K562 (cell line): ENCODE data around the gene STIM1. TPM values are rescaled to one million over a fixed set of nuclear protein-coding genes. Genes with fewer than 3 reads are reported as not detected.

Experiments
- ARID1B ChIP-seq: fragments of 450-650 bp; IDR thresholded peaks from 2 replicates; pipeline ENCODE4 v1.6.1; 2016; ENCODE audit warnings: antibody characterized with exemption, mild to moderate bottlenecking, inconsistent platforms
- BDP1 ChIP-seq: IDR thresholded peaks from 3 replicates; pipeline ENCODE4 v1.6.1; 2011; ENCODE audit not compliant: insufficient read length, insufficient read depth
- EHMT2 ChIP-seq: fragments of 450-650 bp; IDR thresholded peaks from 2 replicates; pipeline ENCODE4 v1.6.1; 2018; ENCODE audit warnings: antibody characterized with exemption
- FOXJ2 ChIP-seq: fragments of 200-800 bp; sonication (Bioruptor generic); IDR thresholded peaks from 2 replicates; pipeline ENCODE4 v1.6.1; 2016; ENCODE audit warnings: missing genetic modification characterization, missing compliant biosample characterization
- KLF6 ChIP-seq: fragments of 250-450 bp; sonication (Bioruptor Pico); IDR thresholded peaks from 2 replicates; pipeline ENCODE4 v1.4.0; 2020; ENCODE audit warnings: mild to moderate bottlenecking, moderate library complexity, borderline replicate concordance
- NBN ChIP-seq: fragments of 450-650 bp; IDR thresholded peaks from 2 replicates; pipeline ENCODE4 v1.6.1; 2016; ENCODE audit warnings: low read depth, mild to moderate bottlenecking
- PTBP1 ChIP-seq: fragments of 200-400 bp; formaldehyde crosslinking; IDR thresholded peaks from 2 replicates; pipeline ENCODE4 v1.6.1; 2017; ENCODE audit warnings: low read depth, low read length
- RFX5 ChIP-seq: IDR thresholded peaks from 2 replicates; pipeline ENCODE4 v1.6.1; 2011; ENCODE audit warnings: low read depth, mild to moderate bottlenecking, improper control_type of control experiment, low read length
- RUNX1 ChIP-seq: sonication (generic); IDR thresholded peaks from 2 replicates; pipeline ENCODE4 v1.6.1; 2016; ENCODE audit warnings: antibody characterized with exemption, low read depth
- SIX5 ChIP-seq, 2 experiments: IDR thresholded peaks; 2 replicates each; pipeline ENCODE4 v1.6.1; 2011; ENCODE audit warnings: low read length in 2 of 2, borderline replicate concordance in 1 of 2, low read depth in 1 of 2, mild to moderate bottlenecking in 1 of 2, moderate library complexity in 1 of 2; ENCODE audit not compliant: insufficient read depth in 1 of 2
- SMAD1 ChIP-seq: fragments of 150-350 bp; IDR thresholded peaks from 2 replicates; pipeline ENCODE4 v1.6.1; 2014; ENCODE audit warnings: low read length, low read depth; ENCODE audit not compliant: partially characterized antibody
- SMARCA4 ChIP-seq: fragments of 450-650 bp; IDR thresholded peaks from 2 replicates; pipeline ENCODE4 v1.6.1; 2016
- TBL1XR1 ChIP-seq, 2 experiments: IDR thresholded peaks; 2 replicates each; pipeline ENCODE4 v1.6.1; 2012; ENCODE audit warnings: improper control_type of control experiment in 2 of 2, low read length in 2 of 2, mild to moderate bottlenecking in 1 of 2
- TRIM24 ChIP-seq, 2 experiments: fragments of 450-650 bp; IDR thresholded peaks; 2 replicates each; pipeline ENCODE4 v1.6.1; 2016
- ZFP30 ChIP-seq: fragments of 250-450 bp; sonication (Bioruptor Pico); IDR thresholded peaks from 2 replicates; pipeline ENCODE4 v1.8.0; 2022; ENCODE audit warnings: moderate library complexity, mild to moderate bottlenecking, inconsistent platforms, borderline replicate concordance
- ZNF444 ChIP-seq: fragments of 250-450 bp; sonication (Bioruptor Pico); IDR thresholded peaks from 2 replicates; pipeline ENCODE4 v1.4.0; 2020; ENCODE audit warnings: mild to moderate bottlenecking, moderate library complexity
- ZNF668 ChIP-seq: fragments of 250-450 bp; sonication (Bioruptor Pico); IDR thresholded peaks from 2 replicates; pipeline ENCODE4 v1.8.0; 2022; ENCODE audit warnings: mild to moderate bottlenecking, inconsistent platforms
- ZNF79 ChIP-seq: fragments of 250-450 bp; sonication (Bioruptor Pico); IDR thresholded peaks from 2 replicates; pipeline ENCODE4 v1.4.0; 2020; ENCODE audit warnings: low read depth, mild to moderate bottlenecking, moderate library complexity
- polyA plus RNA-seq, 8 experiments: library from polyadenylated mRNA; depleted of rRNA in 4 of 8; stranded (reverse) in 5 of 8; unstranded in 3 of 8; fragments of >200 nt; fragmentation: Nextera tagmentation in 2 of 8; fragmentation: Illumina TruSeq in 1 of 8; extraction: Ambion mirVana in 2 of 8; extraction: Trizol in 1 of 8; gene quantifications; 2 replicates each; pipeline versions ENCODE4 v1.2.1 to v1.2.3, GENCODE V29; 2011 to 2014; ENCODE audit warnings: inconsistent platforms in 1 of 8, missing spikeins in 1 of 8
- total RNA-seq, 7 experiments: library from RNA; depleted of rRNA in 6 of 7; stranded (reverse); fragments of >200 nt in 6 of 7; fragmentation: Illumina TruSeq in 2 of 7; extraction: Trizol in 2 of 7; gene quantifications; 2 replicates each; pipeline versions ENCODE4 v1.2.1 to v1.2.3, GENCODE V29; 2011 to 2021; ENCODE audit warnings: low replicate concordance in 1 of 7
- TF ChIP-seq, protein P1 (sequence below), 2 experiments: fragments of 450-650 bp; IDR thresholded peaks; 2 replicates each; pipeline ENCODE4 v1.6.1; 2018; ENCODE audit warnings: mild to moderate bottlenecking in 2 of 2, low read depth in 1 of 2; ENCODE audit not compliant: partially characterized antibody in 2 of 2
- TF ChIP-seq, protein P2 (sequence below), 2 experiments: IDR thresholded peaks; 2 replicates each; pipeline ENCODE4 v1.6.1; 2011; ENCODE audit warnings: borderline replicate concordance in 1 of 2, control low read depth in 1 of 2, low read depth in 1 of 2, low read length in 1 of 2, mild to moderate bottlenecking in 1 of 2, mixed read lengths in 1 of 2, moderate library complexity in 1 of 2; ENCODE audit not compliant: insufficient read depth in 1 of 2, insufficient read length in 1 of 2, poor library complexity in 1 of 2, severe bottlenecking in 1 of 2; ENCODE audit errors: extremely low read depth in 1 of 2
- TF ChIP-seq, protein P3 (sequence below): fragments of 250-450 bp; sonication (Bioruptor Pico); IDR thresholded peaks from 2 replicates; pipeline ENCODE4 v1.5.0; 2022; ENCODE audit warnings: mild to moderate bottlenecking

Gene STIM1
- total and polyA plus RNA-seq, 9 of the 15 experiments (the other 6 are each of a cell fraction or from before 2014, with no cell fraction given) = 7.7 to 50.5 (median 22.5) TPM

DNA sequence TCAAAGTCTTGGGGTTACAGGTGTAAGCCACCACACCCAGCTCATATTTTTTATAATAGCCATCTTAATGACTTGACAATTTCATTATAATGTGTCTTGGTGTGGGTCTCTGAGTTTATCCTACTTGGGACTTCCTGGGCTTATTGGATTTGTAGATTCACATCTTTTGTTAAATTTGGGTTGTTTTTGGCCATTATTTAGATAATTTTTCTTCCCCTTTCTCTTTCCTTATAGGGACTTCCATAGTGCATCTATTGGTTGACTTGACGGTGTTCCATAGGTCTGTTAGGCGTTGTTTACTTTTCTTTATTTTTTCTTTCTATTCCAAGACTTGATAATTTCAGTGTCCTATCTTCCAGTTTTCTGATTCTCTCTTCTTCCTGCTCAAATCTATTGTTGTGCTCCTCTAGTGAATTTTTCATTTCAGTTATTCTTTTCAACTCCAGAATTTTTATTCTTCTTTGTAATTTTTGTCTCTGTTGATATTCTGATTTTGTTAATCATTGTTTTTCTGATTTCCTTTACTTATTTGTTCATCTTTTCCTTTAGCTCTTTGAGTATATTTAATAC is 284.7 kb downstream of the STIM1 start (continued):
- no peak for TF ChIP-seq KLF6 (CRISPR knock-in tag)
- TF ChIP-seq EHMT2 = no peak
- TF ChIP-seq ZNF79 (CRISPR knock-in tag) = no peak
- no peak for TF ChIP-seq PTBP1
- no peak for TF ChIP-seq ZNF668
- peak; percentile 77; the same call in 1 of the 2 replicates for TF ChIP-seq NBN
- TF ChIP-seq RFX5 = no peak
- no peak for TF ChIP-seq SIX5 (IDR thresholded peaks at IDR 0.05; ENCODE audit: borderline replicate concordance in 1 of 2, insufficient read depth in 1 of 2, low read depth in 1 of 2, low read length in 2 of 2)
- peak; percentile 86 to 93 for TF ChIP-seq TRIM24 (IDR thresholded peaks at IDR 0.05)
- TF ChIP-seq ZNF444 (CRISPR knock-in tag) = no peak
- TF ChIP-seq, protein P1, sequence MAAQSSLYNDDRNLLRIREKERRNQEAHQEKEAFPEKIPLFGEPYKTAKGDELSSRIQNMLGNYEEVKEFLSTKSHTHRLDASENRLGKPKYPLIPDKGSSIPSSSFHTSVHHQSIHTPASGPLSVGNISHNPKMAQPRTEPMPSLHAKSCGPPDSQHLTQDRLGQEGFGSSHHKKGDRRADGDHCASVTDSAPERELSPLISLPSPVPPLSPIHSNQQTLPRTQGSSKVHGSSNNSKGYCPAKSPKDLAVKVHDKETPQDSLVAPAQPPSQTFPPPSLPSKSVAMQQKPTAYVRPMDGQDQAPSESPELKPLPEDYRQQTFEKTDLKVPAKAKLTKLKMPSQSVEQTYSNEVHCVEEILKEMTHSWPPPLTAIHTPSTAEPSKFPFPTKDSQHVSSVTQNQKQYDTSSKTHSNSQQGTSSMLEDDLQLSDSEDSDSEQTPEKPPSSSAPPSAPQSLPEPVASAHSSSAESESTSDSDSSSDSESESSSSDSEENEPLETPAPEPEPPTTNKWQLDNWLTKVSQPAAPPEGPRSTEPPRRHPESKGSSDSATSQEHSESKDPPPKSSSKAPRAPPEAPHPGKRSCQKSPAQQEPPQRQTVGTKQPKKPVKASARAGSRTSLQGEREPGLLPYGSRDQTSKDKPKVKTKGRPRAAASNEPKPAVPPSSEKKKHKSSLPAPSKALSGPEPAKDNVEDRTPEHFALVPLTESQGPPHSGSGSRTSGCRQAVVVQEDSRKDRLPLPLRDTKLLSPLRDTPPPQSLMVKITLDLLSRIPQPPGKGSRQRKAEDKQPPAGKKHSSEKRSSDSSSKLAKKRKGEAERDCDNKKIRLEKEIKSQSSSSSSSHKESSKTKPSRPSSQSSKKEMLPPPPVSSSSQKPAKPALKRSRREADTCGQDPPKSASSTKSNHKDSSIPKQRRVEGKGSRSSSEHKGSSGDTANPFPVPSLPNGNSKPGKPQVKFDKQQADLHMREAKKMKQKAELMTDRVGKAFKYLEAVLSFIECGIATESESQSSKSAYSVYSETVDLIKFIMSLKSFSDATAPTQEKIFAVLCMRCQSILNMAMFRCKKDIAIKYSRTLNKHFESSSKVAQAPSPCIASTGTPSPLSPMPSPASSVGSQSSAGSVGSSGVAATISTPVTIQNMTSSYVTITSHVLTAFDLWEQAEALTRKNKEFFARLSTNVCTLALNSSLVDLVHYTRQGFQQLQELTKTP (IDR thresholded peaks at IDR 0.05; ENCODE audit: low read depth in 1 of 2, partially characterized antibody in 2 of 2) = peak in 1 of 2 experiments; percentile 60
- TF ChIP-seq, protein P2, sequence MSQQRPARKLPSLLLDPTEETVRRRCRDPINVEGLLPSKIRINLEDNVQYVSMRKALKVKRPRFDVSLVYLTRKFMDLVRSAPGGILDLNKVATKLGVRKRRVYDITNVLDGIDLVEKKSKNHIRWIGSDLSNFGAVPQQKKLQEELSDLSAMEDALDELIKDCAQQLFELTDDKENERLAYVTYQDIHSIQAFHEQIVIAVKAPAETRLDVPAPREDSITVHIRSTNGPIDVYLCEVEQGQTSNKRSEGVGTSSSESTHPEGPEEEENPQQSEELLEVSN (IDR thresholded peaks at IDR 0.05; ENCODE audit: borderline replicate concordance in 1 of 2, extremely low read depth in 1 of 2, insufficient read depth in 1 of 2, insufficient read length in 1 of 2, low read depth in 1 of 2, low read length in 1 of 2, poor library complexity in 1 of 2, severe bottlenecking in 1 of 2) = no peak
- TF ChIP-seq SMAD1 = no peak
- no peak for TF ChIP-seq TBL1XR1 (IDR thresholded peaks at IDR 0.05; ENCODE audit: low read length in 2 of 2)
- peak; percentile 100 for TF ChIP-seq ZFP30
- TF ChIP-seq, protein P3, sequence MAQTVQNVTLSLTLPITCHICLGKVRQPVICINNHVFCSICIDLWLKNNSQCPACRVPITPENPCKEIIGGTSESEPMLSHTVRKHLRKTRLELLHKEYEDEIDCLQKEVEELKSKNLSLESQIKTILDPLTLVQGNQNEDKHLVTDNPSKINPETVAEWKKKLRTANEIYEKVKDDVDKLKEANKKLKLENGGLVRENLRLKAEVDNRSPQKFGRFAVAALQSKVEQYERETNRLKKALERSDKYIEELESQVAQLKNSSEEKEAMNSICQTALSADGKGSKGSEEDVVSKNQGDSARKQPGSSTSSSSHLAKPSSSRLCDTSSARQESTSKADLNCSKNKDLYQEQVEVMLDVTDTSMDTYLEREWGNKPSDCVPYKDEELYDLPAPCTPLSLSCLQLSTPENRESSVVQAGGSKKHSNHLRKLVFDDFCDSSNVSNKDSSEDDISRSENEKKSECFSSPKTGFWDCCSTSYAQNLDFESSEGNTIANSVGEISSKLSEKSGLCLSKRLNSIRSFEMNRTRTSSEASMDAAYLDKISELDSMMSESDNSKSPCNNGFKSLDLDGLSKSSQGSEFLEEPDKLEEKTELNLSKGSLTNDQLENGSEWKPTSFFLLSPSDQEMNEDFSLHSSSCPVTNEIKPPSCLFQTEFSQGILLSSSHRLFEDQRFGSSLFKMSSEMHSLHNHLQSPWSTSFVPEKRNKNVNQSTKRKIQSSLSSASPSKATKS = no peak
- TF ChIP-seq RUNX1 = no peak
- no peak for TF ChIP-seq FOXJ2 (tag)
- no peak for TF ChIP-seq SMARCA4
- no peak for TF ChIP-seq ARID1B
- no peak for TF ChIP-seq BDP1
